ENCODE results near the gene NARS2.
"Not testable (repeated sequence)": the region's sequence is repeated elsewhere in the genome, so short reads cannot be mapped to it uniquely, and the experiment has no call there.

The NARS2 gene

GRCh38 chr11:78467370-78467769, 107.3 kb downstream of the NARS2 start:
- H3K4me3 ChIP-seq (ENCODE audit: low read depth in 1 of 2, low read length in 1 of 2) = no peak overlapping the region
- no peak overlapping the region for H3K27ac ChIP-seq
- H3K9me3 ChIP-seq = no peaks in the 10 kb centered on the region
- no peaks in the 10 kb centered on the region for H3K27me3 ChIP-seq
- H3K36me3 ChIP-seq = no peaks in the 10 kb centered on the region
- peaks cover 0 to 7% of the 10 kb centered on the region in 2 experiments for H3K4me1 ChIP-seq (ENCODE audit: control insufficient read depth in 1 of 2, insufficient read depth in 1 of 2, low read depth in 1 of 2, low read length in 1 of 2)
- TF ChIP-seq CTCF (IDR thresholded peaks at IDR 0.05) = no peak

- H3K4me3 ChIP-seq (ENCODE audit: low read depth in 1 of 2, low read length in 1 of 2) = no peak overlapping the region
Observed at GRCh38 chr11:78465169-78465942, 109.3 kb downstream of the NARS2 start.

GRCh38 chr11:78464787-78465168, 109.9 kb downstream of the NARS2 start:
- not testable (repeated sequence) for H3K4me1 ChIP-seq (ENCODE audit: control insufficient read depth in 1 of 2, insufficient read depth in 1 of 2, low read depth in 1 of 2, low read length in 1 of 2); H3K27ac ChIP-seq; H3K4me3 ChIP-seq (ENCODE audit: low read depth in 1 of 2, low read length in 1 of 2); H3K36me3 ChIP-seq; H3K9me3 ChIP-seq; H3K27me3 ChIP-seq

More at GRCh38 chr11:78465169-78465942, 109.3 kb downstream of the NARS2 start:
- H3K9me3 ChIP-seq = no peaks in the 10 kb centered on the region
- TF ChIP-seq CTCF (IDR thresholded peaks at IDR 0.05) = no peak
- no peaks in the 10 kb centered on the region for H3K36me3 ChIP-seq
- H3K4me1 ChIP-seq (ENCODE audit: control insufficient read depth in 1 of 2, insufficient read depth in 1 of 2, low read depth in 1 of 2, low read length in 1 of 2) = peaks cover 0 to 7% of the 10 kb centered on the region in 2 experiments
- H3K27ac ChIP-seq = no peak overlapping the region
- H3K27me3 ChIP-seq = no peaks in the 10 kb centered on the region

GRCh38 chr11:78460471-78460870, 114.2 kb downstream of the NARS2 start:
- no peak for TF ChIP-seq CTCF (IDR thresholded peaks at IDR 0.05)
- Histone ChIP-seq H3K27ac (no peak overlapping the region), H3K27me3 (no peaks in the 10 kb centered on the region), H3K36me3 (no peaks in the 10 kb centered on the region), H3K9me3 (no peaks in the 10 kb centered on the region), H3K4me3 (ENCODE audit: low read depth in 1 of 2, low read length in 1 of 2) (no peak overlapping the region), H3K4me1 (ENCODE audit: control insufficient read depth in 1 of 2, insufficient read depth in 1 of 2, low read depth in 1 of 2, low read length in 1 of 2) (no peaks in the 10 kb centered on the region)

- no peaks in the 10 kb centered on the region for H3K36me3 ChIP-seq
- no peaks in the 10 kb centered on the region for H3K4me1 ChIP-seq (ENCODE audit: control insufficient read depth in 1 of 2, insufficient read depth in 1 of 2, low read depth in 1 of 2, low read length in 1 of 2)
- no peak overlapping the region for H3K4me3 ChIP-seq (ENCODE audit: low read depth in 1 of 2, low read length in 1 of 2)
- TF ChIP-seq CTCF (IDR thresholded peaks at IDR 0.05) = no peak
- no peak overlapping the region for H3K27ac ChIP-seq
- no peaks in the 10 kb centered on the region for H3K9me3 ChIP-seq
- H3K27me3 ChIP-seq = no peaks in the 10 kb centered on the region
Observed at GRCh38 chr11:78459738-78460137, 114.9 kb downstream of the NARS2 start.

GRCh38 chr11:78457448-78457847, 117.2 kb downstream of the NARS2 start:
- H3K4me1 ChIP-seq (ENCODE audit: control insufficient read depth in 1 of 2, insufficient read depth in 1 of 2, low read depth in 1 of 2, low read length in 1 of 2) = no peaks in the 10 kb centered on the region
- no peaks in the 10 kb centered on the region for H3K27me3 ChIP-seq
- no peak overlapping the region for H3K4me3 ChIP-seq (ENCODE audit: low read depth in 1 of 2, low read length in 1 of 2)
- H3K36me3 ChIP-seq = no peaks in the 10 kb centered on the region
- no peaks in the 10 kb centered on the region for H3K9me3 ChIP-seq
- TF ChIP-seq CTCF (IDR thresholded peaks at IDR 0.05) = no peak
- H3K27ac ChIP-seq = no peak overlapping the region
